Ovary (tissue), 9 donors: ENCODE measurements around the gene SPATC1L. TPM values are rescaled to one million over a fixed set of nuclear protein-coding genes. Genes with fewer than 3 reads are reported as not detected.

Experiments
- DNase-seq, 5 donors: peaks; one replicate each; pipeline ENCODE4 v3.0.0-alpha.2; 2019 to 2020
- H3K27ac ChIP-seq, 2 donors: fragments of 200-600 bp; one replicate each; pipeline versions ENCODE4 v1.5.1 to v1.8.0; 2019 to 2022
- H3K27me3 ChIP-seq: fragments of 200-600 bp; one replicate; pipeline ENCODE4 v1.8.0; 2022
- H3K36me3 ChIP-seq: fragments of 200-600 bp; sonication (generic); one replicate; pipeline ENCODE4 v1.5.1; 2019
- H3K4me1 ChIP-seq: one replicate; pipeline ENCODE4 v1.8.1; 2013; ENCODE audit warnings: mild to moderate bottlenecking, moderate library complexity; ENCODE audit not compliant: insufficient read depth
- H3K4me3 ChIP-seq: fragments of 200-600 bp; sonication (generic); one replicate; pipeline ENCODE4 v1.5.1; 2017
- H3K9me3 ChIP-seq, 2 donors: fragments of 200-600 bp in 1 of 2; sonication (generic) in 1 of 2; one replicate each; pipeline versions ENCODE4 v1.5.1 to v1.8.1; 2013 to 2019; ENCODE audit warnings: mild to moderate bottlenecking in 1 of 2, moderate library complexity in 1 of 2
- CTCF ChIP-seq, 3 donors: fragments of 450-650 bp in 2 of 3; fragments of 200-600 bp in 1 of 3; IDR thresholded peaks; one replicate each; pipeline versions ENCODE4 v1.5.1 to v1.8.0; 2016 to 2022; ENCODE audit warnings: antibody characterized with exemption in 3 of 3, mild to moderate bottlenecking in 1 of 3
- EP300 ChIP-seq: sonication (generic); formaldehyde crosslinking; IDR thresholded peaks from one replicate; pipeline ENCODE4 v1.6.1; 2017; ENCODE audit warnings: antibody characterized with exemption
- POLR2A ChIP-seq: fragments of 450-650 bp; IDR thresholded peaks from one replicate; pipeline ENCODE4 v1.6.1; 2017; ENCODE audit warnings: antibody characterized with exemption, mild to moderate bottlenecking, moderate library complexity
- WGBS, 3 donors: extraction: QIAGEN DNeasy Blood & Tissue Kit in 1 of 3; methylation state at CpG; one replicate each; pipeline versions ENCODE4 v1.1.5 to v1.1.7; 2013 to 2017; 5-methylcytosine and 5-hydroxymethylcytosine counted together
- intact Hi-C, 4 donors: fragments of 100-400 bp; cut with DNase I; formaldehyde crosslinking; loops; one replicate each; pipeline versions ENCODE4 v1.11.0 to v1.15.1; 2022 to 2023
- polyA plus RNA-seq, 2 donors: library from polyadenylated mRNA; stranded (reverse); fragments of 200-250 nt in 1 of 2; fragments of 350-450 nt in 1 of 2; fragmentation: Illumina TruSeq in 1 of 2; extraction: RNeasy Lipid Tissue Mini Kit (QIAGEN cat#74804) in 1 of 2; gene quantifications; one replicate each; pipeline ENCODE4 v1.2.3, GENCODE V29; 2013 to 2014
- total RNA-seq, 7 donors: library from RNA; depleted of rRNA in 2 of 7; stranded (reverse); fragments of >200 nt in 2 of 7; fragmentation: NEBNext Ultra II Directional in 3 of 7; extraction: Animal tissue kit (Norgen Biotek cat#: 25700) in 3 of 7; gene quantifications; one replicate each; pipeline versions ENCODE4 v1.1.0 to v1.2.4, GENCODE V29; 2016 to 2023
- donor health status: DM: no; HTN: no; CAD: no; lungs with moderate emphysema.
- donor health status: DM: no; HTN: no; CAD: no.
- donor health status: Bipolar disorder and iron deficiency.
- donor health status: DM: yes; HTN: yes; CAD: no.
- donor health status: DM: no; HTN: no; CAD: no.
- donor health status: DM: yes; HTN: yes; CAD: no.

SPATC1L gene
- total and polyA plus RNA-seq, 9 donors = 2.8 to 21.3 (median 14.9) TPM

GRCh38 chr21:46160907-46161632 is 23.2 kb downstream of the SPATC1L start:
- no peak overlapping the region for H3K27ac ChIP-seq
- intact Hi-C loops = no loop called here
- no peaks in the 10 kb centered on the region for H3K4me1 ChIP-seq
- H3K36me3 ChIP-seq = no peaks in the 10 kb centered on the region
- H3K27me3 ChIP-seq = no peaks in the 10 kb centered on the region
- DNase-seq = peak in 3 of 5 donors; percentile 19 to 34 (median 27)
- TF ChIP-seq EP300 (no peak), POLR2A (no peak), CTCF (IDR thresholded peaks at IDR 0.05) (no peak)
- no peak overlapping the region for H3K4me3 ChIP-seq
- WGBS, 3 donors = 66 to 94% (median 92%) methylated on average over 65 to 70 of the region's 72 CpGs
- H3K9me3 ChIP-seq = no peaks in the 10 kb centered on the region

- Histone ChIP-seq H3K4me3 (no peak overlapping the region), H3K4me1 (no peaks in the 10 kb centered on the region), H3K27me3 (no peaks in the 10 kb centered on the region), H3K27ac (no peak overlapping the region), H3K9me3 (no peaks in the 10 kb centered on the region), H3K36me3 (no peaks in the 10 kb centered on the region)
- no peak for TF ChIP-seq CTCF (IDR thresholded peaks at IDR 0.05)
- no peak for TF ChIP-seq POLR2A
- TF ChIP-seq EP300 = no peak
- 91 to 96% (median 95%) methylated on average over 18 to 22 of the region's 22 CpGs for WGBS, 3 donors
- intact Hi-C loops = no loop called here
- DNase-seq = peak in 1 of 5 donors; percentile 19
These were observed 23.7 kb downstream of the SPATC1L start for GRCh38 chr21:46160657-46160906.

- H3K27ac ChIP-seq = no peak overlapping the region
- no peaks in the 10 kb centered on the region for H3K27me3 ChIP-seq
- H3K4me3 ChIP-seq = no peak overlapping the region
- peak in 3 of 5 donors; percentile 17 to 24 (median 21) for DNase-seq
- 91 to 95% (median 92%) methylated on average over 29 to 32 of the region's 32 CpGs for WGBS, 3 donors
- H3K36me3 ChIP-seq = no peaks in the 10 kb centered on the region
- no peaks in the 10 kb centered on the region for H3K9me3 ChIP-seq
- intact Hi-C loops = loop anchor here in 1 of 4 donors (10.0 kb wide), 1 partner anchor 65 kb away; the partner anchor contains the start of gene LSS
- no peak for TF ChIP-seq EP300
- TF ChIP-seq POLR2A = no peak
- H3K4me1 ChIP-seq = no peaks in the 10 kb centered on the region
These were observed 24.2 kb downstream of the SPATC1L start for GRCh38 chr21:46159841-46160656.

- no peaks in the 10 kb centered on the region for H3K4me1 ChIP-seq
- H3K4me3 ChIP-seq = no peak overlapping the region
- WGBS, 3 donors = 94 to 96% (median 96%) methylated on average over 12 of the region's 12 CpGs
- no peaks in the 10 kb centered on the region for H3K9me3 ChIP-seq
- no peaks in the 10 kb centered on the region for H3K36me3 ChIP-seq
- no peak overlapping the region for H3K27ac ChIP-seq
- H3K27me3 ChIP-seq = no peaks in the 10 kb centered on the region
- intact Hi-C loops = loop anchor here in 1 of 4 donors (10.0 kb wide), 1 partner anchor 65 kb away; the partner anchor contains the start of gene LSS
- TF ChIP-seq POLR2A (no peak), CTCF (IDR thresholded peaks at IDR 0.05) (no peak)
- DNase-seq = peak in 2 of 5 donors; percentile 9 to 20
These were observed 24.9 kb downstream of the SPATC1L start for GRCh38 chr21:46159390-46159789.
